Activated CD4-positive, alpha-beta T cell treated with anti-CD3 and anti-CD28 coated beads for 24 hours (primary cell): Measurements from ENCODE around the gene TSTD2.
"Not testable (repeated sequence)": the region's sequence is repeated elsewhere in the genome, so short reads cannot be mapped to it uniquely, and the experiment has no call there.

ENCODE experiments used
- DNase-seq, 2 donors: peaks; one replicate each; pipeline ENCODE4 v3.0.0-alpha.2; 2020; ENCODE audit warnings: low read depth in 2 of 2

Gene TSTD2

GRCh38 chr9:97586909-97587308 is 46.3 kb downstream of the TSTD2 start:
- not testable (repeated sequence) for DNase-seq

GRCh38 chr9:97584778-97585177 is 48.4 kb downstream of the TSTD2 start:
- not testable (repeated sequence) for DNase-seq

DNA sequence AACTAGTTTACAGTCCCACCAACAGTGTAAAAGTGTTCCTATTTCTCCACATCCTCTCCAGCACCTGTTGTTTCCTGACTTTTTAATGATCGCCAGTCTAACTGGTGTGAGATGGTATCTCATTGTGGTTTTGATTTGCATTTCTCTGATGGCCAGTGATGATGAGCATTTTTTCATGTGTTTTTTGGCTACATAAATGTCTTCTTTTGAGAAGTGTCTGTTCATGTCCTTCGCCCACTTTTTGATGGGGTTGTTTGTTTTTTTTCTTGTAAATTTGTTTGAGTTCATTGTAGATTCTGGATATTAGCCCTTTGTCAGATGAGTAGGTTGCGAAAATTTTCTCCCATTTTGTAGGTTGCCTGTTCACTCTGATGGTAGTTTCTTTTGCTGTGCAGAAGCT is 51.6 kb downstream of the TSTD2 start:
- not testable (repeated sequence) for DNase-seq

DNA sequence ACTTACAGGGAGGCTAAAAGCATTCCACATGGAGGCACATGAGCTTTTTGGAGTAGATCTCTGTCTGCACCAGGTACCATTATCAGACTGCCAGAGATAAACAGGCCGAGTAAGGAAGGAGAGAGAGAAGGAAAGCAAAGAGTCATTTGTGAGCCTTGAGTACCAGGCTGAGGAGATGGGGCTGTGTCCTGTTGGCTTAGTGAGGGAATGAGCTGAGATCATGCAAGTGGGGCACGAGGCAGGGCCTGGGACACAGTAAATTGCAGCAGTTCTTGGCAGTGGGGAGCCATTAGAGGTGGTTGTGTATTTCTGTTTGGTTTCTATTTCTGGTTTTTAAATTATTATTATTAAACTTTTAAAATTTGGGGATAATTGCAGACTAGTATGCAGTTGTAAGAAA is 53.3 kb downstream of the TSTD2 start:
- no peak for DNase-seq

DNA sequence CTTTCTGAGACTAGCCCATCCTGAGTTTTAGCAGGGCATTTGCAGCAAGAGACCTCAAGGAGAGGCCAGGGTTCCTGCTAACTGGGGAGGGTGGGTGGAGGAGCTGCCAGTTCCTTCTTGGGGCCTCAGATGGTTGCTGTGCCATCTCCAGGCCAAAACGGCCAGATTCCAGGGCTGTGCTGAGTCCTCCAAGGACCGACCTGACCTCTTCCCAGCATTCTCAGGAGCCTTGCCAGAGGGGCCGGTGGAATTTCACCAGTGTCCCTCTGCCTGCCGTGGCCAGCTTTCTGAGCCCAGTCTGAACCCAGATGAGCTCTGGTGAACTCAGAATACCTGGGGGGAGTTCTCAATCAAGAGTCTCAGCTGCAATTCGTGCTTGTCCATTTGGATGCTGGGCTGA is 54.3 kb downstream of the TSTD2 start:
- DNase-seq, result no peak

GRCh38 chr9:97577051-97577450 is 56.1 kb downstream of the TSTD2 start:
- DNase-seq, result no peak

GRCh38 chr9:97575673-97576200 is 57.4 kb downstream of the TSTD2 start:
- DNase-seq, result no peak

DNA sequence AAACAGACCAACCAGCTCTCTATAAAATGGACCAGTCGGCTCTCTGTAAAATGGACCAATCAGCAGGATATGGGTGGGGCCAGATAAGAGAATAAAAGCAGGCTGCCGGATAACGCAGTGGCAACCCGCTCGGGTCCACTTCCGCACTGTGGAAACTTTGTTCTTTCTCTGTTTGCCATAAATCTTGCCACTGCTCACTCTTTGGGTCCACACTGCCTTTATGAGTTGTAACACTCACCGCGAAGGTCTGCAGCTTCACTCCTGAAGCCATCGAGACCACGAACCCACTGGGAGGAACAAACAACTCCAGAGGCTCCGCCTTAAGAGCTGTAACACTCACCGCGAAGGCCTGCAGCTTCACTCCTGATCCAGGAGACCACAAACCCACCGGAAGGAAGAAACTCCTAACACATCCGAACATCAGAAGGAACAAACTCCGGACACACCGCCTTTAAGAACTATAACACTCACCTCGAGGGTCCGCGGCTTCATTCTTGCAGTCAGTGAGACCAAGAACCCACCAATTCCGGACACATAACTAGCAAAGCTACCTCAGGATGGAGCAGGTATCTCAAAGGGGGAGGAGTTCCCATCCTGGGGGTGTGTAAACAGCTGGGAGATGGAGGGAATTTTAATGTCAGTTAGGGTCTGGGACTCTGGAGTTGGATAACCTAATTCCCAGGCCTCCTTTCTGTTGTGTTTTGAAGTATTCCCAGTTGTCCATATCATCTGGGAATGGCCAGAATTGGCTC is 58.1 kb downstream of the TSTD2 start:
- peak in 1 of 2 donors; percentile 14 for DNase-seq

DNA sequence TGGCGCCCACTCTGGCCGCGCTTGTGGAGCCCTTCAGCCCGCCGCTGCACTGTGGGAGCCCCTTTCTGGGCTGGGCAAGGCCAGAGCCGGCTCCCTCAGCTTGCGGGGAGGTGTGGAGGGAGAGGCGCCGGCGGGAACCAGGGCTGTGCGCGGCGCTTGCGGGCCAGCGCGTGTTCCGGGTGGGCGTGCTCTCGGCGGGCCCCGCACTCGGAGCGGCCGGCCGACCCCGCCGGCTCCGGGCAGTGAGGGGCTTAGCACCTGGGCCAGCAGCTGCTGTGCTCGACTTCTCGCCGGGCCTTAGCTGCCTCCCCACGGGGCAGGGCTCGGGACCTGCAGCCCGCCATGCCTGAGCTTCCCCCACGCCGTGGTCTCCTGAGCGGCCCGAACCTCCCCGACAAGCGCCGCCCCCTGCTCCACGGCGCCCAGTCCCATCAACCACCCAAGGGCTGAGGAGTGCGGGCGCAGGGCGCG is 59.0 kb downstream of the TSTD2 start:
- DNase-seq, result not testable (repeated sequence)

DNA sequence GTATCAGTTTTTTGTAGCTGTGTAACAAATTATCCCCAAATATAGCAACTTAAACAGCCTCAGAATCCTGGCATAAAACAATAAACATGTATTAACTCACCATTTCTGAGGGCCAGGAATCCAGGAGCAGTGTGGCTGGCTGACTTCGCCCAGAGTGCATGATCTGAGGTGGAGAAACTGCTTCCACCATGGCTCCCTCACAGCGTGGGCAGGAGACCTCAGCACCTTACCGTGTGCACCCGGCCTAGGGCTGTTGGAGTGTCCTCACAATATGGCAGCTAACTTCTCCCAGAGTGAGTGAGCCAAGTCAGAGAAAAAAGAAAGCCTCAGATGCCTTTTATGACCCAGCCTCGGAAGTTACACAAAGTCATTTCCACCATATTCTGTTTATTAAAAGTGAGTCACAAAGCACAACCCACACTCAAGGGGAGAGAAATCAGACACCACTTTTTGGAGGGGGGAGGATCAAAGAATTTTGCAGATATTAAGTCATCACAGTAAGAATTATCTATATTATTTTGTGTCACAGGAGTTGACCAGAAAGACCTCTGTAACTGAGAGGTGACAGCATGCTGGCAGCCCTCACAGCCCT is 59.6 kb downstream of the TSTD2 start:
- DNase-seq, result no peak

GRCh38 chr9:97572892-97573365 is 60.2 kb downstream of the TSTD2 start:
- DNase-seq, result no peak

DNA sequence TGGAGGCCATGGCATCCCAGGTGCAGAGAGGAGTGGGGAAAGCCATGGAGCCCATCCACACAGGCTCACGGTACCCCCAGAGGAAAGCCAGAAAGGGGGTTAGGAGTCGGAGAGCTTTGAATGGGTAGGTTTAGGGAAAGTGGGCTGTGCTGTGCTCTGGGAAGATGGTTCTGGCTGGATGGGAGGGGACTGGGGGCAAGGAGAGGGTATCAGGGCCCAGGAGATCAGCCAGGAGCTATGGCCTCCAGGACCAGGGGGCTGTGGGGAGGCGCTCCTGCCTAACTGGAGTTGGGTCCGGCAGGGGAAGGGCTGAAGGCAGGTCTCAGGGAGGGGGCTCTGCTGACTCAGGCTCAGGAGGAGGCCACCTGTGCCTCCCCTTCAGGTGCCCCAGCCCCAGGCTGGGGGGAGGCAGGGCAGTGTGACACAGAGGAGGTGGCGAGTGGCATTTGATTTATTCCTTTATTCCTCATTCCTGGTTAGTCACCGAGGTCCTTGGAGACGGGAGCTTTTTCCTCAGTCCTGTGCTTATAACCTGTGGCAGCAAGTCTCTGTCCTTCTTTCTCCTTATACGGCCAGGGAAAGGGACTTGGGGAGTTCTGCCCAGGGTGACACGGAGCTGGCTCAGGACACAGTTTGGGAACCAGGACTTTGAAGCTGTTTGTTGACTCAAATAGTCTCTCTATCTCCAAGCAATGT is 60.8 kb downstream of the TSTD2 start:
- DNase-seq, result no peak

DNA sequence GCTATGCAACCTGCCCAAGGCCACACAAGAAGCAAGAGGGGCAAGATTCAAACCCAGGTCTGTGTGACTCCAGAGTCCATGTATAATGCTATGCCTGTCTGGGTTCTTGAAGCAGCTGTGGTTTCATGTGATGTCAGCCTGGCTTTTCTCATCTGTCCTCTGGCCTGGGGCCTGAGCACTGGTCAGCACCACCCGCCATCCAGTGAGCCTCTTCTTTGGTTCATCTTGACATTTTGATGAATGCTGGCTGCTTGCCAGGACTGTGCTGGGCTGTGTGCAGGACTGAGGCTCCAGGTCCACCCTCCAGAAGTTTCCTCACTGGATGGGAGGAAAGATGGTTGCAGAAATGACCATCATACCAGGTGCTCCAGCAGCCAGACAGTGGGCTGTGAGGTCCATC is 61.5 kb downstream of the TSTD2 start:
- no peak for DNase-seq

DNA sequence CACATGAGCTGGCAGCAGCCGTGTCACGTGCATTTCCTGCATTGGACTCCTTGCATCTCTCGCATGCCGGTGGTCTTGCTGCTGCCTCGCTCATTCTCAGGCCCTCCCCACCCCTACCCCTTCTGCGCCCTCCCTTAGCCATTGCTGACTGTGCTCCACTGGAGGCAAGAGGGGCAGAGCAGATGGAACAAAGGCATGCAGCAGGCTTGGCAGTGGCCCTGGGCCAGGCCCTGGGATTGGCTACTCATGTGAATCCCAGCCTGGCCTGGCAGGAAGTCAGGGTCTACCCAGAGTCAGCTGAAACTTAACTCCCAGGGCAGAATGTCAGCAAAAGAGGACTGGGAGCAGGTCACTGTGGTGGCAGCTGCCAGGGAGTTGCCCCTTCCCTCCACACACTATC is 62.3 kb downstream of the TSTD2 start:
- DNase-seq, result no peak

DNA sequence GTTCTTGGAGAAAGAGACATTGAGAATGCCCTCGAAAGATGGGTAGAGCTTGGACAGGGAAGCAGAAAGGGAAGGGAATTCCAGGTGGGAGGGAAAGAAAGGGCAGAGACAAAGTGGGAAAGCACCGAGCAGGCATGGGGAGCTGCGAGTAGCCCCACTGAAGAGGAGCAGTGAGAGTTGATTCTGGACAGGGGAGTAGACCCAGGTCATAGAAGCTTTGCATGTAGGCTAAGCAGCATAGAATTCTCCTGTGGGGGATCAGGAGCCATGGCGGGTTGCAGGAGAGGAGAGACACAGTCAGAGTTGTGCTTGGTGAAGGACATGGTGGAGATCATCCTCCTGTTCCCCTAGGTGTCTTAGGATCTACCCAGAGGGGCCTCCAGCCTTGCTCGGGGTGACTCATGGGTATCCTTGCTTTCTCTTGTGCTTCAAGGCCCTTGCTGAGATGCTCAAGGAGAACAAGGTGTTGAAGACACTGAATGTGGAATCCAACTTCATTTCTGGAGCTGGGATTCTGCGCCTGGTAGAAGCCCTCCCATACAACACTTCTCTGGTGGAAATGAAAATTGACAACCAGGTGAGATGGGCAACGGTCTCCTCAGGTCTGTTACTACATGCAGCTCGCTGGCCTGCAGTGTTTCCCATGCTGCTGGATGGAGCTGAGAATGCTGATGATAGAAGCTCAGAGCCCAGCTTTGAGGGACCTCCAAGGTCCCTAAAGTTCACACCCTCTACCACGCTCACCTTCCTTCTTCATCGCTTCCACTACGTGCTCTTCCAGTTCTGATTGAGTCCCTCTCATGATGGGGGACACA is 64.5 kb downstream of the TSTD2 start:
- DNase-seq, result no peak

GRCh38 chr9:97567894-97568202 is 65.3 kb downstream of the TSTD2 start:
- no peak for DNase-seq

DNA sequence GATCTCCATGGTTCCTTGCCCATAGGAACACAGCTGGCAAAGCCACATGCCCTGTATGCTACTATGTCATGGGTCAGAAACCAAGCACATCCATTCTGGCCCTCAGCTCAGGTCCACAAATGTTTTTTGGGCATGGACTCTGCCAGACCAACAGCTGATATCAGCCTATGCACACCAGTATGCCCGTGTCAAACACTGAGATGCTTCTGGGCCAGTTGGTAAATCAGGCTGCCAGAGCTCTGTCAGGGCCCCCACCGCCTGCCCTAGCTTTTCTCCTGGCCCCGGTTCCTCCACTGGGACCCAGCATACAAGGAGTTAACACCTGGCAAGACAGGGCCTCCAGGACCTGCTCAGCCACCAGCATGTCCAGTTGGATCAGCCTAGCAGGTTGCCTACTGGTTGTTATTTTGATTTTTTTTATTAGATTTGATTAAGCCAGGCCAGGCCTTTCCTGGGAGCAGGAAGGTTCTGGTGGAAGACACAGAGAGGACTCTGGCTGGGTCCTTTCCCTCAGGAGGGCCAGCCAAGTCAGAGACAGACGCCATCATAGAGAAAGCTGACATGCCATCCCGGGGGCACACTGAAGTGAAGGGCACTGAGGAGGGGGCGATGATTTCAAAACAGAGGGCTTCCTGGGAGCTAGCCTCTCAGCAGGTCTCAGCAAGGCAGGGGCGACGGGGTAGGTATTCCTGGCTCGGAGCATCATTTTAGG is 65.8 kb downstream of the TSTD2 start:
- DNase-seq, result no peak

- DNase-seq, result no peak
Observed at GRCh38 chr9:97565262-97565661, 67.9 kb downstream of the TSTD2 start.

DNA sequence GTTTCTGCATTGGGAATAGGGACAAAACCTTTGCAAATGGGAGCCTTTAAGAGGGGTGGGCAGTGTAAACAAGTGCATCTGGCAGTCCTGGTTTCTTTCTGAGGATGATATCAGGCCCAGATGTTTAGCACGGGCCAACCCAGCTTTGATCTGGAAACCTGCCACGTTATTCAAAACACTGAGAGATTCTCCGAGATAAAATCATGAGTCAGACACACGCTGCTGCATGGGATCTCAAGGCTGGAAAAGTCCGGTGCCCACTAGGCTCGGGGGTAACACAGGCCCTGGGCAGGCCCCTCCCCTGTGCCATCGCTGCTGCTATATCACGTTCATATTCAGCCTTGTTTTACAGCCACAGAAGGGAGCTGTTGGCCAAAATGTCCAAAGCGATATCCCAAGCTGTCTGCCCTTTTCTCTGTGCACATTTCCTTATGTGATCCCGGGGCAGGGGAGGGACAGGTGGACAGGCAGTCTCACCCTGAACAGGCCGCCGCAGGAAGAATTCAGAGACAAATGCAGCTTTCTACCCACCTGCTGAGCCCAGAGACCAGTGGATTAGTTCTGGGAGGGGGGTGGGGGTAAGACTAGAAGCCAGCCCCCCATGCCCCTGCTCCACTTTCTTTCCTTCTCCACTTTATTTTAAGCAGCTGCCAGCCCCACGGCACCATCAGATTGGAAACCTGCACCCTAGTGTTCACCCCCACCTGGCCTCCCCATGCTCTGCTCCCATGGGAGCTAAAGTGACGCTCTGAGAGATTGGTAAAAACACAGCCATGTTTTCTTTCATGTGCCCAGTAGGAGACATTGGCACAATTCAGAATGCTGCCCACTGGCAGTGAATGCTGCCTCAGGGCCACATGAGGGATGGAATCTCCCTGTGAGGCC is 68.6 kb downstream of the TSTD2 start:
- DNase-seq, result no peak

DNA sequence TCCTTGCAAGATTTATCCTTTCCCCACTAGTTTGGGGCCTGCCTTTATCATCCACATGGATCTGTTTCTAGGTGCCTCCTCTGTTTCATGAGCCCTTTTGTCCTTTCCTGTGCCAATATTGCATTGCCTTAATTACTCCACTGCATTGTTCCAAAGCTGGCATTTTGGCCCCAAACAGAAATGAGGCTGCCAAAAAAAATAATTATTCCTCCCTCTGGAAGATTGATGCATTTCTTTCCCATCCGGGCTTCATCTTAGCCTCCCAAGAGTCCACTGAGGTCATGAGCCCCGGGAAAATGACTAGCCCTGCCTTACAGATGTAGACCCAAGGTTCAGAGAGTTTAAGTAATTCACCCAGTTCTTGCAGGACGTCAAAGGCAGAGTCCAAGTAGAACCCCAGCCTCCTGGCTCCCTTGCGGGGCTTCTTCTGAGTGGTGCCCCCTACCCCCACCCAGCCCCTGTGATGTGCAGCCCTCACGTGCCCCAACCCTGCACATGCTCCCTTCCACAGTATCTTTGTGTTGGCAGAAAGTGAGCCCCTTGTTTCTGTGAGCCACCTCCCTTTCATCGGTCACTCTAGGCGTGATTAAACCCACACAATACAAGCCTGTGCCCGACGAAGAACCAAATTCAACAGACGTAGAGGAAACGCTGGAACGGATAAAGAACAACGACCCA is 69.6 kb downstream of the TSTD2 start:
- DNase-seq, result no peak
